A673 (cell line): ENCODE measurements around the gene EVX2. TPM values are rescaled to one million over a fixed set of nuclear protein-coding genes. Genes with fewer than 3 reads are reported as not detected.

Source experiments
- BruUV-seq: library from RNA; stranded (reverse); fragments of 400-500 nt; replicated peaks from 2 replicates; lab custom pipeline; 2021; lab: Mats Ljungman, UMichigan
- CTCF ChIA-PET: fragments of 300-600 bp; sonication (Branson Sonifier 250); formaldehyde crosslinking; loops from one replicate; lab custom pipeline; 2022; ENCODE audit warnings: antibody characterized with exemption; lab: Charles Lee
- POLR2A ChIA-PET: fragments of 300-600 bp; sonication (Branson Sonifier 250); formaldehyde crosslinking; loops from one replicate; lab custom pipeline; 2022; ENCODE audit warnings: antibody characterized with exemption; ENCODE audit not compliant: low non-redundant PET; lab: Charles Lee
- DNase-seq: peaks from one replicate; pipeline ENCODE4 v3.0.0-alpha.2; 2015; ENCODE audit warnings: low spot score
- H3K27ac ChIP-seq: fragments of 200-600 bp; sonication (generic); 2 replicates; pipeline ENCODE4 v1.5.1; 2016; ENCODE audit warnings: mixed run types, low read depth, mild to moderate bottlenecking, mixed read lengths, antibody characterized with exemption, low read length; ENCODE audit not compliant: poor library complexity, severe bottlenecking
- H3K27me3 ChIP-seq: fragments of 200-600 bp; sonication (generic); replicated peaks from 2 replicates; pipeline ENCODE4 v1.6.1; 2017; ENCODE audit warnings: mixed run types, low read depth, mild to moderate bottlenecking, mixed read lengths, antibody characterized with exemption, low read length; ENCODE audit not compliant: insufficient read depth, poor library complexity
- H3K36me3 ChIP-seq: fragments of 200-600 bp; sonication (generic); 2 replicates; pipeline ENCODE4 v1.6.1; 2016; ENCODE audit warnings: mixed run types, mild to moderate bottlenecking, mixed read lengths, antibody characterized with exemption, low read length; ENCODE audit not compliant: insufficient read depth, poor library complexity, severe bottlenecking
- H3K4me1 ChIP-seq: fragments of 200-600 bp; sonication (generic); 2 replicates; pipeline ENCODE4 v1.6.1; 2017; ENCODE audit warnings: mixed run types, mild to moderate bottlenecking, mixed read lengths, antibody characterized with exemption, low read length; ENCODE audit not compliant: insufficient read depth, poor library complexity, severe bottlenecking
- H3K4me3 ChIP-seq: fragments of 200-600 bp; sonication (generic); 2 replicates; pipeline ENCODE4 v1.5.1; 2016; ENCODE audit warnings: low read depth, mixed run types, mild to moderate bottlenecking, mixed read lengths, low read length; ENCODE audit not compliant: poor library complexity, severe bottlenecking
- H3K9me3 ChIP-seq: fragments of 200-600 bp; sonication (generic); 2 replicates; pipeline ENCODE4 v1.6.1; 2016; ENCODE audit warnings: mixed run types, low read depth, mild to moderate bottlenecking, mixed read lengths, antibody characterized with exemption, low read length; ENCODE audit not compliant: poor library complexity, severe bottlenecking
- EZH2 ChIP-seq: fragments of 200-600 bp; sonication (generic); IDR thresholded peaks from 2 replicates; pipeline ENCODE4 v1.6.1; 2017; ENCODE audit warnings: borderline replicate concordance, low read depth, mild to moderate bottlenecking, mixed read lengths, antibody characterized with exemption, low read length; ENCODE audit not compliant: poor library complexity, severe bottlenecking
- intact Hi-C: fragments of 100-400 bp; cut with micrococcal nuclease; formaldehyde crosslinking; loops from one replicate; pipeline ENCODE4 v1.10.0; 2022; ENCODE audit not compliant: unreplicated experiment
- total RNA-seq: library from RNA; stranded (reverse); gene quantifications from 2 replicates; pipeline ENCODE4 v1.2.3, GENCODE V29; 2021
- TF ChIP-seq, protein P1 (sequence below): fragments of 300-800, 200-600 bp; sonication (generic); conservative IDR thresholded peaks from 2 replicates; pipeline ENCODE4 v1.5.1; 2017; ENCODE audit warnings: low read depth, mild to moderate bottlenecking, antibody characterized with exemption, low read length, moderate library complexity, mixed read lengths

EVX2 gene
- total RNA-seq, 1 experiment from 2014 or later, result 0.41 TPM

- peaks cover 93% of the 10 kb centered on the region for H3K27me3 ChIP-seq
- peak overlapping the region; percentile 16 for H3K4me3 ChIP-seq
- peak; percentile 85 for DNase-seq
- H3K4me1 ChIP-seq, result peaks cover 12% of the 10 kb centered on the region
- H3K9me3 ChIP-seq, result no peaks in the 10 kb centered on the region
- BruUV-seq, result no TSS peak
- CTCF ChIA-PET, result interaction anchor here (1.0 kb wide), 1 partner anchor 822 kb away, joined by 3 read pairs; no protein-coding TSS in a partner anchor
- H3K36me3 ChIP-seq, result no peaks in the 10 kb centered on the region
- POLR2A ChIA-PET, result interaction anchor here (0.5 to 0.7 kb wide), 3 partner anchors 64 to 402 kb away, joined by 3 to 4 read pairs (median 3); no protein-coding TSS in a partner anchor
- no peak for TF ChIP-seq EZH2
- TF ChIP-seq, protein P1, sequence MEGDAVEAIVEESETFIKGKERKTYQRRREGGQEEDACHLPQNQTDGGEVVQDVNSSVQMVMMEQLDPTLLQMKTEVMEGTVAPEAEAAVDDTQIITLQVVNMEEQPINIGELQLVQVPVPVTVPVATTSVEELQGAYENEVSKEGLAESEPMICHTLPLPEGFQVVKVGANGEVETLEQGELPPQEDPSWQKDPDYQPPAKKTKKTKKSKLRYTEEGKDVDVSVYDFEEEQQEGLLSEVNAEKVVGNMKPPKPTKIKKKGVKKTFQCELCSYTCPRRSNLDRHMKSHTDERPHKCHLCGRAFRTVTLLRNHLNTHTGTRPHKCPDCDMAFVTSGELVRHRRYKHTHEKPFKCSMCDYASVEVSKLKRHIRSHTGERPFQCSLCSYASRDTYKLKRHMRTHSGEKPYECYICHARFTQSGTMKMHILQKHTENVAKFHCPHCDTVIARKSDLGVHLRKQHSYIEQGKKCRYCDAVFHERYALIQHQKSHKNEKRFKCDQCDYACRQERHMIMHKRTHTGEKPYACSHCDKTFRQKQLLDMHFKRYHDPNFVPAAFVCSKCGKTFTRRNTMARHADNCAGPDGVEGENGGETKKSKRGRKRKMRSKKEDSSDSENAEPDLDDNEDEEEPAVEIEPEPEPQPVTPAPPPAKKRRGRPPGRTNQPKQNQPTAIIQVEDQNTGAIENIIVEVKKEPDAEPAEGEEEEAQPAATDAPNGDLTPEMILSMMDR, result no peak
- H3K27ac ChIP-seq, result no peak overlapping the region
- intact Hi-C loops, result no loop called here
Observed at GRCh38 chr2:176072951-176073904, 10.5 kb downstream of the EVX2 start.

DNA sequence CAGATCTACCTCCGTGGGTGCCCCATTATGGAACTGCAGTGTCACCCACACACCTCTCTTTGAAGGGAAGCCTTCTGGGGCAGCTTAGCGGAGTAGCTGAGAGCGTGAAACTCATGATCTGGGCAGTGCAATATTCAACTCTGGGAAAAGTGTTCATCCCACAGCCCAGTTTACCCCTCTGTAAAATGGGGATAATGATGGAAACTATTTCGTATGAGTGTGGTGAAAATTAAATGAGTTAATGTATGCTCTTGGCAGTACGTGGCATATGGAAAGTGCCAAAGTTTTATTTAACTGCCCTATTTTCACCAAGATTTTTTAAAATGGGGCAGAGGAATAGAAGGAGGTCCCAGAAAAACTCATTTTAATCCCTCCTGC lies 11.5 kb downstream of the EVX2 start:
- H3K9me3 ChIP-seq, result no peaks in the 10 kb centered on the region
- no peak overlapping the region for H3K4me3 ChIP-seq
- no TSS peak for BruUV-seq
- DNase-seq, result no peak
- no peak overlapping the region for H3K27ac ChIP-seq
- TF ChIP-seq EZH2, result no peak
- TF ChIP-seq, protein P1, result no peak
- CTCF ChIA-PET, result no interaction called here
- POLR2A ChIA-PET, result no interaction called here
- no peaks in the 10 kb centered on the region for H3K36me3 ChIP-seq
- H3K4me1 ChIP-seq, result peaks cover 7% of the 10 kb centered on the region
- peaks cover 93% of the 10 kb centered on the region for H3K27me3 ChIP-seq
- intact Hi-C loops, result no loop called here

- intact Hi-C loops, result no loop called here
- TF ChIP-seq EZH2, result no peak
- TF ChIP-seq, protein P1, result no peak
- DNase-seq, result no peak
- POLR2A ChIA-PET, result no interaction called here
- peaks cover 93% of the 10 kb centered on the region for H3K27me3 ChIP-seq
- BruUV-seq, result no TSS peak
- no peak overlapping the region for H3K4me3 ChIP-seq
- CTCF ChIA-PET, result no interaction called here
- H3K4me1 ChIP-seq, result peaks cover 7% of the 10 kb centered on the region
- no peaks in the 10 kb centered on the region for H3K9me3 ChIP-seq
- H3K36me3 ChIP-seq, result no peaks in the 10 kb centered on the region
- no peak overlapping the region for H3K27ac ChIP-seq
Observed at GRCh38 chr2:176071330-176072291, 12.2 kb downstream of the EVX2 start.
